Gastrocnemius medialis (tissue), 4 donors: Measurements from ENCODE around the gene DNAJC27. TPM values are rescaled to one million over a fixed set of nuclear protein-coding genes. Genes with fewer than 3 reads are reported as not detected.

ENCODE experiments used
- ATAC-seq, 2 donors: fragments of 150-250 bp; one replicate each; pipeline ENCODE4 v1.9.1; 2016
- DNase-seq, 2 donors: peaks; one replicate each; pipeline ENCODE4 v3.0.0-alpha.2; 2019
- H3K27ac ChIP-seq, 4 donors: fragments of 200-600 bp; sonication (generic); 1 replicate in 1 of 4; 2 replicates in 3 of 4; pipeline ENCODE4 v1.5.1; 2016 to 2018; ENCODE audit warnings: mild to moderate bottlenecking in 2 of 4, moderate library complexity in 1 of 4
- H3K27me3 ChIP-seq, 3 donors: fragments of 200-600 bp; sonication (generic) in 2 of 3; 1 replicate in 1 of 3; 2 replicates in 2 of 3; pipeline versions ENCODE4 v1.5.1 to v1.6.0; 2016 to 2019; ENCODE audit warnings: mild to moderate bottlenecking in 1 of 3, moderate library complexity in 1 of 3
- H3K36me3 ChIP-seq, 2 donors: fragments of 200-600 bp; sonication (generic) in 1 of 2; one replicate each; pipeline ENCODE4 v1.5.1; 2017 to 2018
- H3K4me1 ChIP-seq, 2 donors: fragments of 200-600 bp; sonication (generic) in 1 of 2; one replicate each; pipeline ENCODE4 v1.5.1; 2016 to 2017; ENCODE audit warnings: mild to moderate bottlenecking in 2 of 2
- H3K4me3 ChIP-seq, 4 donors: fragments of 200-600 bp; sonication (generic) in 3 of 4; 1 replicate in 1 of 4; 2 replicates in 3 of 4; pipeline ENCODE4 v1.5.1; 2016 to 2019; ENCODE audit warnings: mild to moderate bottlenecking in 2 of 4
- H3K9me3 ChIP-seq, 3 donors: fragments of 200-600 bp; sonication (generic) in 2 of 3; 1 replicate in 1 of 3; 2 replicates in 2 of 3; pipeline ENCODE4 v1.5.1; 2016 to 2019
- POLR2A ChIP-seq, 2 donors: fragments of 450-650 bp; IDR thresholded peaks; one replicate each; pipeline ENCODE4 v1.6.1; 2017; ENCODE audit warnings: antibody characterized with exemption in 2 of 2, mild to moderate bottlenecking in 2 of 2, moderate library complexity in 2 of 2
- in situ Hi-C, 4 donors: fragments of 200-750 bp; cut with MboI; loops; one replicate each; pipeline versions ENCODE4 v1.15.0 to v1.8.0; 2017; ENCODE audit warnings: low sequenced_read_pairs in 4 of 4
- intact Hi-C: fragments of 100-400 bp; cut with DNase I; formaldehyde crosslinking; loops from one replicate; pipeline ENCODE4 v1.15.1; 2023; ENCODE audit warnings: low total_unique reads
- total RNA-seq, 4 donors: library from RNA; depleted of rRNA; stranded (reverse); fragments of >200 nt; gene quantifications; one replicate each; pipeline versions ENCODE4 v1.1.0 to v1.2.3, GENCODE V29; 2016
- TF ChIP-seq, protein P1 (sequence below), 5 experiments: fragments of 450-650 bp in 3 of 5; fragments of 200-600 bp in 2 of 5; sonication (generic) in 2 of 5; IDR thresholded peaks in 4 of 5; conservative IDR thresholded peaks in 1 of 5; 1 replicate in 4 of 5; 2 replicates in 1 of 5; pipeline ENCODE4 v1.5.1; 2016 to 2019; ENCODE audit warnings: antibody characterized with exemption in 5 of 5, mild to moderate bottlenecking in 3 of 5, moderate library complexity in 3 of 5

DNAJC27 gene
- total RNA-seq, 4 donors from 2014 or later: 3.0 to 11.0 (median 4.9) TPM

GRCh38 chr2:24937236-24937635 lies 34.5 kb downstream of the DNAJC27 start:
- H3K27ac ChIP-seq: no peak overlapping the region
- intact Hi-C loops: no loop called here
- H3K9me3 ChIP-seq: no peaks in the 10 kb centered on the region
- DNase-seq (no peak), ATAC-seq (no peak)
- H3K4me1 ChIP-seq: no peaks in the 10 kb centered on the region
- no peak overlapping the region for H3K4me3 ChIP-seq
- in situ Hi-C loops: no loop called here
- no peaks in the 10 kb centered on the region for H3K36me3 ChIP-seq
- TF ChIP-seq POLR2A (IDR thresholded peaks at IDR 0.05): no peak
- TF ChIP-seq, protein P1, sequence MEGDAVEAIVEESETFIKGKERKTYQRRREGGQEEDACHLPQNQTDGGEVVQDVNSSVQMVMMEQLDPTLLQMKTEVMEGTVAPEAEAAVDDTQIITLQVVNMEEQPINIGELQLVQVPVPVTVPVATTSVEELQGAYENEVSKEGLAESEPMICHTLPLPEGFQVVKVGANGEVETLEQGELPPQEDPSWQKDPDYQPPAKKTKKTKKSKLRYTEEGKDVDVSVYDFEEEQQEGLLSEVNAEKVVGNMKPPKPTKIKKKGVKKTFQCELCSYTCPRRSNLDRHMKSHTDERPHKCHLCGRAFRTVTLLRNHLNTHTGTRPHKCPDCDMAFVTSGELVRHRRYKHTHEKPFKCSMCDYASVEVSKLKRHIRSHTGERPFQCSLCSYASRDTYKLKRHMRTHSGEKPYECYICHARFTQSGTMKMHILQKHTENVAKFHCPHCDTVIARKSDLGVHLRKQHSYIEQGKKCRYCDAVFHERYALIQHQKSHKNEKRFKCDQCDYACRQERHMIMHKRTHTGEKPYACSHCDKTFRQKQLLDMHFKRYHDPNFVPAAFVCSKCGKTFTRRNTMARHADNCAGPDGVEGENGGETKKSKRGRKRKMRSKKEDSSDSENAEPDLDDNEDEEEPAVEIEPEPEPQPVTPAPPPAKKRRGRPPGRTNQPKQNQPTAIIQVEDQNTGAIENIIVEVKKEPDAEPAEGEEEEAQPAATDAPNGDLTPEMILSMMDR (IDR thresholded peaks at IDR 0.05 in 4 of 5, conservative IDR thresholded peaks at IDR 0.05 in 1 of 5): no peak
- no peaks in the 10 kb centered on the region for H3K27me3 ChIP-seq

- TF ChIP-seq POLR2A (IDR thresholded peaks at IDR 0.05): no peak
- TF ChIP-seq, protein P1 (IDR thresholded peaks at IDR 0.05 in 4 of 5, conservative IDR thresholded peaks at IDR 0.05 in 1 of 5): no peak
- Histone ChIP-seq H3K36me3 (no peaks in the 10 kb centered on the region), H3K9me3 (no peaks in the 10 kb centered on the region), H3K4me3 (no peak overlapping the region), H3K4me1 (peaks cover 5 to 8% of the 10 kb centered on the region in 2 donors), H3K27me3 (no peaks in the 10 kb centered on the region), H3K27ac (no peak overlapping the region)
- DNase-seq (no peak), ATAC-seq (no peak)
- in situ Hi-C loops (no loop called here), intact Hi-C loops (no loop called here)
Measured at GRCh38 chr2:24935145-24935544, 36.6 kb downstream of the DNAJC27 start.

DNA sequence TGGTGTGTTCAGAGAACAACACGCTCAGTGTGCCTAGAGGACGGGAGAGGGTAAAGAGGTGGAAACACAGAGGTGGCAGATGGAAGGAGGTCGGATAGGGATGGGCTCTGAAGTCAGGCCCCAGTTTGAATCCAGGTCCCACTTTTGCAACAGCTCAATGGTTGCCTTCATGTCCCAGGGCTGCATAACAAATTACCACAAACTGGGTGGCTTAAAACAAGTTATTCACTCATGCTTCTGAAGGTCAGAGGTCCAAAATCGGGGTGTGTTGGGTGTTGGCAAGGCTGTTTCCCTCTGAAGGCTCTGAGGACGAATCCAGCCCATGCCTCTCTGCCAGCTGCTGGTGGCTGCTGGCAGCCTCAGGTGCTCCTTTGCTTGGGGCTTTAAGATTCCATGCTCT lies 39.0 kb downstream of the DNAJC27 start:
- TF ChIP-seq POLR2A (IDR thresholded peaks at IDR 0.05): no peak
- TF ChIP-seq, protein P1 (IDR thresholded peaks at IDR 0.05 in 4 of 5, conservative IDR thresholded peaks at IDR 0.05 in 1 of 5): no peak
- DNase-seq: no peak
- no peak for ATAC-seq
- no peaks in the 10 kb centered on the region for H3K36me3 ChIP-seq
- no peak overlapping the region for H3K4me3 ChIP-seq
- no peaks in the 10 kb centered on the region for H3K27me3 ChIP-seq
- in situ Hi-C loops (no loop called here), intact Hi-C loops (no loop called here)
- peaks cover 5 to 8% of the 10 kb centered on the region in 2 donors for H3K4me1 ChIP-seq
- no peaks in the 10 kb centered on the region for H3K9me3 ChIP-seq
- H3K27ac ChIP-seq: no peak overlapping the region

- Histone ChIP-seq H3K36me3 (no peaks in the 10 kb centered on the region), H3K27me3 (no peaks in the 10 kb centered on the region), H3K9me3 (no peaks in the 10 kb centered on the region), H3K27ac (no peak overlapping the region), H3K4me1 (peaks cover 8 to 15% of the 10 kb centered on the region in 2 donors), H3K4me3 (no peak overlapping the region)
- intact Hi-C loops: no loop called here
- in situ Hi-C loops: no loop called here
- peak; percentile 71 to 80 for ATAC-seq
- TF ChIP-seq, protein P1 (IDR thresholded peaks at IDR 0.05 in 4 of 5, conservative IDR thresholded peaks at IDR 0.05 in 1 of 5): no peak
- TF ChIP-seq POLR2A (IDR thresholded peaks at IDR 0.05): no peak
- no peak for DNase-seq
Measured at GRCh38 chr2:24930768-24931167, 41.0 kb downstream of the DNAJC27 start.

GRCh38 chr2:24929230-24929629 lies 42.5 kb downstream of the DNAJC27 start:
- DNase-seq (no peak), ATAC-seq (no peak)
- no peak overlapping the region for H3K27ac ChIP-seq
- no peaks in the 10 kb centered on the region for H3K36me3 ChIP-seq
- TF ChIP-seq POLR2A (IDR thresholded peaks at IDR 0.05): no peak
- TF ChIP-seq, protein P1 (IDR thresholded peaks at IDR 0.05 in 4 of 5, conservative IDR thresholded peaks at IDR 0.05 in 1 of 5): no peak
- H3K27me3 ChIP-seq: no peaks in the 10 kb centered on the region
- H3K4me3 ChIP-seq: no peak overlapping the region
- intact Hi-C loops (loop anchor here (10.0 kb wide), 1 partner anchor 524 kb away; no protein-coding TSS in a partner anchor), in situ Hi-C loops (no loop called here)
- H3K9me3 ChIP-seq: no peaks in the 10 kb centered on the region
- peaks cover 8 to 15% of the 10 kb centered on the region in 2 donors for H3K4me1 ChIP-seq
